Smooth muscle cell (in vitro differentiated cells): Measurements from ENCODE around the gene MCTP1. TPM values are rescaled to one million over a fixed set of nuclear protein-coding genes. Genes with fewer than 3 reads are reported as not detected.

Source experiments
- DNase-seq: peaks from one replicate; lab custom pipeline; 2025; ENCODE audit not compliant: unreplicated experiment; lab: John Stamatoyannopoulos, UW
- H2AFZ ChIP-seq: fragments of 200-600 bp; sonication (generic); 2 replicates; pipeline ENCODE4 v1.6.0; 2016; ENCODE audit warnings: antibody characterized with exemption, low read depth, mild to moderate bottlenecking
- H3F3A ChIP-seq: fragments of 200-600 bp; sonication (generic); 2 replicates; pipeline ENCODE4 v1.6.0; 2017; ENCODE audit warnings: antibody characterized with exemption, low read depth
- H3K27ac ChIP-seq: fragments of 200-600 bp; sonication (generic); 2 replicates; pipeline ENCODE4 v1.5.1; 2016; ENCODE audit warnings: low read depth, mild to moderate bottlenecking
- H3K27me3 ChIP-seq: fragments of 200-600 bp; sonication (generic); 2 replicates; pipeline ENCODE4 v1.6.1; 2016; ENCODE audit warnings: low read depth, mild to moderate bottlenecking
- H3K36me3 ChIP-seq: fragments of 200-600 bp; sonication (generic); 2 replicates; pipeline ENCODE4 v1.5.1; 2016; ENCODE audit warnings: low read depth
- H3K4me1 ChIP-seq: fragments of 200-600 bp; sonication (generic); 2 replicates; pipeline ENCODE4 v1.5.1; 2016; ENCODE audit warnings: low read depth
- H3K4me2 ChIP-seq: fragments of 200-600 bp; sonication (generic); 2 replicates; pipeline ENCODE4 v1.6.0; 2016; ENCODE audit warnings: mild to moderate bottlenecking
- H3K4me3 ChIP-seq: fragments of 200-600 bp; sonication (generic); 2 replicates; pipeline ENCODE4 v1.5.1; 2016; ENCODE audit warnings: mild to moderate bottlenecking
- H3K79me2 ChIP-seq: fragments of 200-600 bp; sonication (generic); 2 replicates; pipeline ENCODE4 v1.6.0; 2016; ENCODE audit warnings: low read depth, mild to moderate bottlenecking
- H3K9ac ChIP-seq: fragments of 200-600 bp; sonication (generic); 2 replicates; pipeline ENCODE4 v1.6.0; 2016; ENCODE audit warnings: low read depth
- H3K9me3 ChIP-seq: fragments of 200-600 bp; sonication (generic); replicated peaks from 2 replicates; pipeline ENCODE4 v1.5.1; 2016; ENCODE audit warnings: low read depth
- H4K20me1 ChIP-seq: fragments of 200-600 bp; sonication (generic); 2 replicates; pipeline ENCODE4 v1.6.0; 2016; ENCODE audit warnings: low read depth
- CTCF ChIP-seq: fragments of 200-600 bp; sonication (generic); IDR thresholded peaks from 2 replicates; pipeline ENCODE4 v1.5.1; 2017; ENCODE audit warnings: borderline replicate concordance, mild to moderate bottlenecking, antibody characterized with exemption; ENCODE audit not compliant: insufficient read depth, poor library complexity, severe bottlenecking
- WGBS: methylation state at CpG from one replicate; pipeline ENCODE4 v1.1.7; 2016; ENCODE audit warnings: low lambda C conversion rate; 5-methylcytosine and 5-hydroxymethylcytosine counted together
- polyA plus RNA-seq: library from polyadenylated mRNA; unstranded; fragments of >200 nt; fragmentation: Nextera tagmentation; extraction: Ambion mirVana; gene quantifications from 2 replicates; pipeline ENCODE4 v1.2.1, GENCODE V29; 2016
- total RNA-seq: library from RNA; depleted of rRNA; stranded (reverse); fragments of >200 nt; gene quantifications from 2 replicates; pipeline ENCODE4 v1.2.3, GENCODE V29; 2014

Gene MCTP1
- total and polyA plus RNA-seq, 2 experiments from 2014 or later, result 1.1 to 4.8 TPM

GRCh38 chr5:95069948-95070347, 214.9 kb downstream of the MCTP1 start:
- no peaks in the 10 kb centered on the region for H3K79me2 ChIP-seq
- no peak overlapping the region for H3K4me2 ChIP-seq
- H3K4me3 ChIP-seq, result no peak overlapping the region
- H4K20me1 ChIP-seq, result no peaks in the 10 kb centered on the region
- H3F3A ChIP-seq, result no peaks in the 10 kb centered on the region
- no peaks in the 10 kb centered on the region for H3K27me3 ChIP-seq
- H2AFZ ChIP-seq, result no peak overlapping the region
- H3K36me3 ChIP-seq, result no peaks in the 10 kb centered on the region
- 92% methylated on average over 5 of the region's 5 CpGs for WGBS
- H3K9me3 ChIP-seq, result no peaks in the 10 kb centered on the region
- DNase-seq, result no peak
- TF ChIP-seq CTCF, result no peak
- no peak overlapping the region for H3K9ac ChIP-seq
- H3K4me1 ChIP-seq, result no peaks in the 10 kb centered on the region
- no peak overlapping the region for H3K27ac ChIP-seq

- H3F3A ChIP-seq, result no peaks in the 10 kb centered on the region
- H2AFZ ChIP-seq, result no peak overlapping the region
- H4K20me1 ChIP-seq, result no peaks in the 10 kb centered on the region
- no peak overlapping the region for H3K27ac ChIP-seq
- no peak overlapping the region for H3K4me2 ChIP-seq
- DNase-seq, result no peak
- no peaks in the 10 kb centered on the region for H3K79me2 ChIP-seq
- no peaks in the 10 kb centered on the region for H3K27me3 ChIP-seq
- TF ChIP-seq CTCF, result no peak
- no peak overlapping the region for H3K9ac ChIP-seq
- no peak overlapping the region for H3K4me3 ChIP-seq
- 85% methylated on average over 2 of the region's 2 CpGs for WGBS
- H3K4me1 ChIP-seq, result no peaks in the 10 kb centered on the region
- H3K36me3 ChIP-seq, result no peaks in the 10 kb centered on the region
- no peaks in the 10 kb centered on the region for H3K9me3 ChIP-seq
These were observed 215.9 kb downstream of the MCTP1 start for GRCh38 chr5:95069021-95069420.

GRCh38 chr5:95068289-95068910, 216.5 kb downstream of the MCTP1 start:
- Histone ChIP-seq H3K9me3 (no peaks in the 10 kb centered on the region), H3K4me1 (no peaks in the 10 kb centered on the region), H3K27ac (no peak overlapping the region), H3K36me3 (no peaks in the 10 kb centered on the region), H3K79me2 (no peaks in the 10 kb centered on the region), H3K4me3 (no peak overlapping the region), H2AFZ (no peak overlapping the region), H3K9ac (no peak overlapping the region), H4K20me1 (no peaks in the 10 kb centered on the region), H3K4me2 (no peak overlapping the region), H3K27me3 (no peaks in the 10 kb centered on the region), H3F3A (no peaks in the 10 kb centered on the region)
- 91% methylated on average over 7 of the region's 7 CpGs for WGBS
- DNase-seq, result no peak
- TF ChIP-seq CTCF, result no peak

GRCh38 chr5:95066048-95066447, 218.8 kb downstream of the MCTP1 start:
- DNase-seq, result no peak
- no peaks in the 10 kb centered on the region for H3K27me3 ChIP-seq
- H2AFZ ChIP-seq, result no peak overlapping the region
- H3K27ac ChIP-seq, result no peak overlapping the region
- H3K9me3 ChIP-seq, result no peaks in the 10 kb centered on the region
- no peaks in the 10 kb centered on the region for H3F3A ChIP-seq
- no peak overlapping the region for H3K4me2 ChIP-seq
- no peaks in the 10 kb centered on the region for H4K20me1 ChIP-seq
- no peaks in the 10 kb centered on the region for H3K4me1 ChIP-seq
- no peak overlapping the region for H3K4me3 ChIP-seq
- WGBS, result 81% methylated on average over 1 of the region's 1 CpG
- H3K36me3 ChIP-seq, result no peaks in the 10 kb centered on the region
- H3K79me2 ChIP-seq, result no peaks in the 10 kb centered on the region
- no peak for TF ChIP-seq CTCF
- no peak overlapping the region for H3K9ac ChIP-seq
